A204.1 (cell line): Measurements from ENCODE around the gene IL12A.
A peak's percentile ranks its signal among the peaks of the same experiment; 100 is the strongest.

Experiments
- FAIRE-seq: peaks from 2 replicates; lab custom pipeline; 2012; peaks lifted over from hg19 to GRCh38; lab: Jason Lieb, UNC

IL12A gene

DNA sequence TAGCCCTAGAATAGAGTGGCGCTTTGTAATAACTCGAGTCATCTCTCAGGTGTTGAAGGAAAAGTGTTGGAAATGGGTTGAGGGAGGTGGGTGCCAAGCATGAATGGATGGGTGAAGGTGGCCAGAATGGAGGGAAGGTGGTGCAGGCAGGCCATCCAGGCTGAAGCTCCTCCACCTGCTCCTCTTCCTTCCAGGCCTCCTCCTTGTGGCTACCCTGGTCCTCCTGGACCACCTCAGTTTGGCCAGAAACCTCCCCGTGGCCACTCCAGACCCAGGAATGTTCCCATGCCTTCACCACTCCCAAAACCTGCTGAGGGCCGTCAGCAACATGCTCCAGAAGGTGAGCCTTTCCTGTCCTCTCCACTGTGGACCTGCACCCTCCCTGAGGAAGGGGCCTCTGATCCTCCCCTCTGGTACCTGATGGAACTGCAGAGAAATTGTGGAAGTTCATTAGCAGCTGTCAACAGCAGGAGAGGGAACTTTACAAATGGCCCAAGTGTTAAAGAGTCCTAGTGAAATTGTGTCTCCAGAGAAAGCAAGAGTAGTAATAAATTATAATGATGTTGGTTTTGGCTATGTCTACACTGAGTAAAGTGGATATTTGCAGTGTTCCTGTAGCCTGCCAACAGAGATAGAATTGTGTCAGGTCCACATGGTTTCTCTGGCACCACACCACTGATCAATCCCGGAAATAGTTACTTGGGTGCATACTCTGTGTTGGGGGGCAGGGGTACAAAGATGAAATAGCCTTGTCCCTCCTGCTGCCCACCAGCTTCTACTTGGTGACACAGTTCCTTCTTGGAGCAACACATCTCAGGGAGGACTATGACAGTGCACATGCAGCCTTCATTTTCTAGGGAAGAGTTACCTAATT, 1.6 kb downstream of the IL12A start:
- FAIRE-seq: no peak

DNA sequence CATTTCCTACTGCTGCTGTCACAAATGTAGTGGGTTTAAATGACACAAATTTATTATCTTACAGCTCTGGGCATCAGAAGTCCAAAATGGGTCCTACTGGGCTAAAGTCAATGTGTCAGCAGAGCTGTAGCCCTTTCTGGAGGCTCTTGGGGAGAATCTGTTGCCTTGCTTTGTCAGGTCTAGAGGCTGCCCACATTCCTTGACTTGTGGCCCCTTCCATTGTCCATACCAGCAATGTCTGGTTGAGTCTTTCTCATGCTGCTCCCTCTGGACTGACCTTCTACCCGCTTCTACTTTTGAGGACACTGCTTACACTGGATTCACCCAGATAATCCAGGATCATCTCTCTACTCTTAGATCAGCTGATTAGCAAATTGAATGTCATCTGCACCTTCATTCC, 3.0 kb downstream of the IL12A start:
- no peak for FAIRE-seq

DNA sequence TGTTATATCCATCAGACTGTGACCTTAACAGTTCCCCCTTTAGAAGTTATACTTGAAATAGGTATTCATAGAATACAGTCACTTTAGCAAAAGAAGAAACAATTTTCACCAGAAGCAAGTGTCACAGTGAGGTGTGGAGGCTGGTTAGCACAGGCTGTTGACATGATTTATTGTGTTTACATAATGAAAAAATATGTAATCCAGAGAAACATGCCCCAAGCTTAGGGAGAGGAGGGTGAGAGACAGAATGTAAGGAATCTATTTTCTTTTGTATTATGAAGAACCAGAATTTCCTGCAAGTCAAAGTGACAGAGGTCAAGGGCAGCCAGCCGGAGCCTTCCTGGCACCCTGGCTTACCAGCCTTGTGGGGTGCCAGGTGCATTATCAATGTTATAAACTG, 4.0 kb downstream of the IL12A start:
- FAIRE-seq: no peak

DNA sequence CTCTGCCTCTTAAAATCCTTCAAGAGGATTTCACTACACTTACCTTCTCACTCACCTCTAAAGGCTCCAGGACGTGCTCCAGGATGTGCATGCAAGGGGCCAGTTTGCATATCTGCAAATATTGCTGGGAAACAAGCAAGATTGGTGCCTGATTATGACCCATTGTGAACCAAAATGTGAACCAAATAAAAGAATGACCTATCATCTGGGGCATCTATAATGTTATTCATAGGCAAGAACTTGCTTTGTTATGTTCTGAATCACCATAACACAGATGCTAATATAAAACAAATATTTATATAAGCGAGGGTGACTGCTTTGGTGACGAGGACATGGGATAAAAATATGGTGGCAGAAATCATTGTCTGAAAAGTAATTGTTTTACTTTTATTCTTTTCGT, 5.5 kb downstream of the IL12A start:
- FAIRE-seq: no peak

DNA sequence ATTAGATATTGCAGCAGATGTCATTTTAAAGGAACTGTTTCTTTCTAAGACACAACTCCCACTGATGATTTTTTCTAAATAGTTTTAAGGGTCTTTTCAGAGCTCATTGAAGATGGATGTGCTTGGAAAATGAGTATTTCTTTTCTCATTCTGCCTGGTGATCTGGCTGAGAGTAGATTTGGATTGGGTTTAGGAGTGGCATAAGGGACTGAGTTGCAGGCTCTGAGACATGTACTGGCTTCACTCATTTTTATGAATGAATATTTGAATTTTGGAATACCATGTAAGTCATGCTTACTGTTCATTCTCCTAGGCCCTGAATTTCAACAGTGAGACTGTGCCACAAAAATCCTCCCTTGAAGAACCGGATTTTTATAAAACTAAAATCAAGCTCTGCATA, 6.5 kb downstream of the IL12A start:
- FAIRE-seq: no peak

DNA sequence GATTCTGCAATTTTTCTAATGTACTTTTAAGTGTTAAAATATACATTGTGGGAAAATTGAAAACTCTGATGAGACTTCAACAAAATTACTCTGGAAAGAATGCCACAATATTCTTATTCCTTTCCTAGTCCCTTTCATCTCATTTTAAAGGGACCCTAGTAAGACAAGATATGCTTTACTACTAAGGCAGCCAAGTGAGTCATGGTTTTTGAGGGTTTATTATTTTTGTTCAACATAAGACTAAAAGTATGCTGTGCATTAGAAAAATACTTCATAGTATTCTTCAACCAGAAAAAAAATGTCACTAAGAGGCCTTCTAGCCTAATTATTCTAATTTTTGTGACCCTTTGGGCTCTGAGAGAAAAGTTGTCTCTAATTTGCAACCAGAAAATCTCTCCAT, 7.4 kb downstream of the IL12A start:
- FAIRE-seq: no peak

DNA sequence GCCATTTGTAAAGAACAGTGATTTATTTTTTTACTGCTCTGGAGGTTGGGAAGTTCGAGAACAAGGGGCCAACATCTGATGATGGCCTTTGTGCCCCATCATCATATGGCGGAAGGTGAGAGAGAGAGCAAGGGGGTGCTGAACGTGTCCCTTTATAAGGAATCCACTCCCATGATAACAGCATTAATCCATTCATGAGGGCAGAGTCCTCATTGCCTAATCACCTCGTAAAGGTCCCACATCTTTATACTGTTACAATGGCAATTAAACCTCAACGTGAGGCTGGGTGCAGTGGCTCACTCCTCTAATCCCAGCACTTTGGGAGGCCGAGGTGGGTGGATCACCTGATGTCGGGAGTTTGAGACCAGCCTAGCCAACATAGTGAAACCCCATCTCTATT, 8.3 kb downstream of the IL12A start:
- FAIRE-seq: no peak

DNA sequence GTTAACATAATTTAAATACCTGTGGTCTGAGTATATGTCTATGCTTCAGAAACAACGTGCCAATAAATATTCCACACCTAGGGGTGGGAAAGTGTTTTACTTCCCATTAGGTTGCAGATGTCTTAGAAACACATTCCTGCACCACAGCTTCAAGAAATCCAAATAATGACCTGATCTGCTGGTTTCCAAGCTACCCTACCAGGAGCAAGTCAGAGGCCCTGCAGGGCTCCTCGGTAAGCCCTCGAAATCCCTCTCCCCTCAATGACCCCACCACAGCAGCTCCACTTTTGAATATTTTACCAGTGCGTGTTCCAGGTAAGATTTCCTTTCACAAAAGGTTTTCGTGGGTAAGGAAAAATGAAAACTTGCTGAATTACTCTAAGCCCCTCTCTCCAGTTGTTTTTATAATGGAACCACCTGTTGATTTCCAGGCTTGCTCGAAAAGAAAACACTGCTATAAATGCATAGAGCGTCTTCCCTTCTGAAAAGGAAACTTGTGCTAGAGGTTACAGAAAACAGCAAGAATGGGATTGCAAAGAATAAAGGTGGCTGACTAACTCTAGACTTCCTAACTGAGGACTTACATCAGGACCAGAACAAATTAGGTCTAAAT, 12.6 kb downstream of the IL12A start:
- FAIRE-seq: no peak

DNA sequence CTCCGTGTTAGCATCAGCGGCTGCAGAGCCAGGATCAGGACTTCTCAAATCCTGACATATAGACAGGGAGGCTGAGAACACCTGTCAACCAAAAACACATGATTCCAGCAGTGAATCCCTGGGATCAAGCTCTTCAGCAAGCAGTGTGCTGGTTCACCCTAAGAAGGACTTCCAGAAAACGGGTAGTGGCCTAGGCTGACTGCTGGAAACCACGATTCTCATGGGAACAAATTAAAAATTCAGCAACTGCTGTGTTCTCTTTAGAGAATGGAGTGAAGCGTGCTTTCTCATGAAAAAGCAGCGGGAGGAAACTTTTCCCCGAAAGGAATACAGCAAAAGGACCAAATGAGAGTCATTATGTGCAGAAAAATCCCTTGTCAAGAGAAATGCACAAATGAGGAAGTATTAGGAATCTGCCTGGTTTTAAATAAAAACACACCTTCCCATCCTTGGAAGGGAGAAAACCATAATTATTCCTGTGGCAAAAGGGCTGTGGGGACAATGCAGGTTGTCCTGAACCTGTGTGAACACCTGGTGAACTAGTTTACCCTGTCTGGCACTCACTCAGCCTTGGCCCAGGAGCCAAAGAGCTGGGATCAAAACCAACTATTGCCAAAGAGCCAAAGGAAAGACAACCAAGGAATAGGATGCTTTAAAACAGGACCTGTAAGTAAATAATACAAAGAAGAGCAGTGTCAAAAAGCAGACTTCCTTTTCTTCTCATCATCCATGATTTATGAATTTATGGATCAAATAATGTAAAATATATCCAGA, 13.4 kb downstream of the IL12A start:
- no peak for FAIRE-seq

DNA sequence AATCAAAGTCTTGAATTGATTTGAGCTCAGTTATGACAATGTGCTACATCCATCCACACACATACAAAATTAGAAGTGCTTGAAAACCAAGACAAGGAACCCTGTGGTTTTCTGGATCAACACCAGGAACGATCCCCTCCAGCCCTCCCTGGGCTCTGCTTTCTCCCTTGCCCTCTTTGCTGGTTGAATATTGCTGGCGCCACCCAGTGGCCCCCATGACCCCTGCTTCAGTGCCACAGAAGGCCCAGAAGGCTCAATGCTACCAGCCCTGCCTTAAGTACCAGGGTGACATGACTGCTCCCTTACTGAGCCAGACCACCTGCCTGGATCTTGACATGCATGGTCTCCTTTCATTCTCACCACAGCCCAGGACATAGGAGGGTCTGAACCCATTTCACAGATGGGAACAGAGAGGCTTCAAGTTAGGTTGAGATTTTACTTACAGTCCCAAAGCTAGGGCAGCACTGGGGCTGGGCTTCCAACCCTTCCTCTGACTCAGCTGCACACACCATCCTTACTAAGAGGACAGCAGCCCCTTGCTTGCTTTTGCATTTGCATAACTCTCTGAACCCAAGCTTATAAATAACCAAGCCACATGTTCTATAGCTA, 15.0 kb downstream of the IL12A start:
- FAIRE-seq: peak; percentile 51

DNA sequence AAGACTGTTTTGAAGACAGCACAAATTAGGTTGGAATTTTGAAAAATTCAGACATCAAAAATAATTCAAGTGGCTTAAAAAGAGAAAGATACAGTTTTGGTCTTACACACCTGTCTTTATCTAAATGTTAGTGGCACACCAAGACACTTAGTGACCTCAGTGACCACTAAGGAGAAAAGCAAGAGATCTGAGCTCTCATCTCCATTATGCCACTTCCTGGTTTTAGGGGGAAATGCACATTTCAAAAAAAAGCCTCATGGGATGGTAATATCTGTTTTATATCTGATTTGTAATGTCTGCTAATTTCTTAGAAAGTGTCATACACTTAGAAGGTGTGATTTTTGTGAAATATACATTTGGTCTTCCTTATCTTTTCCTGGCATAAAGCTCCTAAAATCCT, 16.4 kb downstream of the IL12A start:
- no peak for FAIRE-seq

DNA sequence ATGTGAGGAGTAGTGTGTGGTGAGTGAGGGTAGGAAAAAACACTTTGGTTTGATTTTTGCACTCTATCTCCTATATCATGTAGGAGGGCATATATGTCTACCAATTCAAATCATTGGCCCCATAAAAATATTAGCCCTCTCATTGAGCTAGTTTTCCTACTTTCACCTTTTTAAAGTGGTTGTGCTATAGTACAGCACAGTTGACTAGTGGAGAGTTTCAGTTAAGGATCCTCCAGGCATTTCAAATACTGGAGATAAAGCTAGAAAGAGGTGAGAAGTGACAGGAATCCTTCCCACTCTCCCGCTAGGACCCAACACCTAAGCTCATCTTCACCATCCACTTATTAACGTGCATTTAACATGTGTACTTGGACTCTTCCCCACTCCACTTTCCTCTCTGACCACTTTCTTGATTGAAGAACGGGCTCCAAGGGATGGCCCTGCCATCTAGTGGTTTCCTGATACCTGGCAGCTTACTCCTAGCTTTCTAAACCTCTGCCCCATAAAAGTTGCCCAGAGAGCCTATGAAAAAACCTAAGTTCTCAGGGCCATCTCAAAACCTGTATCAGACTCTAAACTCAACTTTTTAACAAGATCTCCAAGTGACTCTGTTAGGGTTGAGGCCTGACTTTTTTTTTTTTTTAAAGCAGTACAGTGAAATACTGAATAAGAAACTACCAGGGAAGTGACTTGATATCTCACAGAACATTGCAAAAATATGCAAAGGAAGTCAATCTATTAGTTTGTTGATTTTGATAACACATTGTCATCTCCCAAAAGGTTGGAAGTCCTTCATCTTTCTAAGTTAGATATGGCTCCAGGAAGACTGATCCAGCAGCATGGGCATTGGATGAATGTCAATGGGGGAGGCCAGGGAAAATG, 17.9 kb downstream of the IL12A start:
- peak; percentile 67 for FAIRE-seq

DNA sequence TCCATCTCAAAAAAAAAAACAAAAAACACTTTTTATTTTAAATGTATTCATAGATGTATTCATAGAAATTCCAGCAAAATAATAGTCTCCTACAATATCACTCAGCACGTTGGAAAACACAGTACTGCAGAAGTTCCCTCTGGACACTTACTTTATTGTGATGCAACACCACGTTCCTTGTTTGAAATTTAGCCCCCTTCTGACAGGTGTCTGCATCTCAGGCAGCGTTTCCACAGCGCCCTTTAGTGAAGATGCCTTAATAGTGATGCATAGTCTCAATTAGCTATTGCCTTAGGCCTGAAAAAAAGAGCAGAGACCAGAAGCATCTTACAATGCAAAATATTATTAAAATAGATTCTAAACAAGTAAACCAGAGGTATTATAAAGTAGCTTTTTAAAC, 20.3 kb downstream of the IL12A start:
- FAIRE-seq: no peak

DNA sequence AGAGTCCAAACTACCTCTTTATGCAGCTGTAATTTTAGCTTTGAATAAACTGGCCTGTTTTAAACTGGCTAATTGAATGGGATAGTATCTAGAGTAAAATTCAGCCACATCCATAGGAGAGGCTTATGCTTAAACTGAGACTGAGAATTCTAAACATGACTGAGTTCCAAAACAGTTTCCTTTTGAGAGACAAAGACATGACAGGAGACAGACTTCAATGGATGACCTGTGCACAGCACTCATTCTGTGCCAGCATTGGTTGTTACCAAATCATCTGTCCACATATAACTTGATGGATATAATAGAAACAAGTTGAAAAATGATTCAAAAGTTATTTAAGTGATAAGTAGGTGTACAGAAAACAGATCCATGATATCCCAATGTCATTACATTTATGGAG, 20.9 kb downstream of the IL12A start:
- no peak for FAIRE-seq

DNA sequence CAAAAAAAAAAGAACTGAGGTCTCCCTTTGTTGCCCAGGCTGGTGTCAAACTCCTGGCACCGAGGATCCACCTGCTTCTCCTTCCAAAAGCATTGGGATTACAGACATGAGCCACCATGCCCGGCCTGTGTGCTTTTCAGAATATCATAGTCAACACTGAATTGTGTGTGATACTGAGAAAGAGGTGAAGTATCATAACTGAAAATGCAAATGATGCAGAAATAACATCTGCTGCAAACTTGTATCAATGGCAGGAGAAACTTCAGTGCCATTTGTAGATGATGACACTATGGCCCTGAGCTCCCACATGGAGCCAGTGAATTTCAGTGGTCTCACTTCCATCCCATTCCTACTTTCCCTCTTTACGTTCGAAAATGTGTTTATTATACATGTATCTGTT, 21.9 kb downstream of the IL12A start:
- no peak for FAIRE-seq

DNA sequence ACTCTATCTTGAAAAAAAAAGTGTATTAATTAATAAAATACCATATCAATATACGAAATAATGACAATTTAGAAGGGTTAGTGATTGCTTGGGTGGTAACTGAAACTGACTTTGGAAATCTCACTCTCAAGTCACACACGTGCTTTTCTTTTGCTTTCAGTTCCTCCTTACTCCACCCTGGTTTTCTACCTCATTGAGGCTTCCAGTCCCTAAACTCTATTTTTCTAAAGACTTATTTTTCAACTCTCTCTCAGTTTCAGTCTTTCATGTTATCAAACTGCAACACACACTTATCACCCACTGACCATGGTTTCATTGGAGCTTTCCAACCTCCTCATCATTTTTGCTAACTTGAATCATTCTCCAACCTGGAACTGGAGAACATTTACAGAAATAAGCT, 23.5 kb downstream of the IL12A start:
- no peak for FAIRE-seq

DNA sequence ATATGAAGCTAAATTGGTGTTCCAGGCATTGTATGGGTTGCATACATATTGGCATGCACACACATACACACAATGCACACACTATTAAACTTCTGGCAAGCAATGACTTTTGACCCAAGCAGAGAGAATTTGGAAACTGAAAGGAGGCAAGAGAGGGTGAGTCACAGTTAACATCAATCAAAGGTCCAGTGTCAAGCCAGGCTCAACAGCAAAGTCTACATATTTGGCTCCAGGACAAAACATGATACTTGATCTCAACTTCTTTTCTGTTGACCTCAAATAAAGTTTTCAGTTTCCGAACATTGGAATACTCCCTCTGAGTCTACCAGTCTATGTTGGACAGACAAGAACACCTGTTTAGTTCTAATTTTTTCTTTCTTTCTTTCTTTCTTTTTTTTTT, 28.3 kb downstream of the IL12A start:
- no peak for FAIRE-seq

DNA sequence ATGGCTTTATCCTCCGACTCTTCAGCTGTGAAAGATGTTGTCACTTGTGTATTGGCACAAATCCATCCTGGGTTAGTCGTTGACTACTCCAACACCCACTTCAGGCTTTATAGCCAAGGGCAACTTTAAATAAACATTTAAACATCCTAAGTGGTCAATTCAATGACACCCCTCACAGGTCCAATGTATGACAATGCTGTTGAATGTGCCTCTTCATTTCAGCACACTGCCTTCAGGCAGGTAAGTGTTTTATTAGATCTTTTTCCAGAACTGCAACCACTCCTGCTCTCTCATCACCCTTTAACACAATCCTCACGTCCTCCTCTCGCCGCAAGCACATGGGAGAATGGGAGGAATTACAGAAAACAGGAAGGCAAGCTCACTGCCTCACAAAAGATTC, 30.3 kb downstream of the IL12A start:
- no peak for FAIRE-seq

DNA sequence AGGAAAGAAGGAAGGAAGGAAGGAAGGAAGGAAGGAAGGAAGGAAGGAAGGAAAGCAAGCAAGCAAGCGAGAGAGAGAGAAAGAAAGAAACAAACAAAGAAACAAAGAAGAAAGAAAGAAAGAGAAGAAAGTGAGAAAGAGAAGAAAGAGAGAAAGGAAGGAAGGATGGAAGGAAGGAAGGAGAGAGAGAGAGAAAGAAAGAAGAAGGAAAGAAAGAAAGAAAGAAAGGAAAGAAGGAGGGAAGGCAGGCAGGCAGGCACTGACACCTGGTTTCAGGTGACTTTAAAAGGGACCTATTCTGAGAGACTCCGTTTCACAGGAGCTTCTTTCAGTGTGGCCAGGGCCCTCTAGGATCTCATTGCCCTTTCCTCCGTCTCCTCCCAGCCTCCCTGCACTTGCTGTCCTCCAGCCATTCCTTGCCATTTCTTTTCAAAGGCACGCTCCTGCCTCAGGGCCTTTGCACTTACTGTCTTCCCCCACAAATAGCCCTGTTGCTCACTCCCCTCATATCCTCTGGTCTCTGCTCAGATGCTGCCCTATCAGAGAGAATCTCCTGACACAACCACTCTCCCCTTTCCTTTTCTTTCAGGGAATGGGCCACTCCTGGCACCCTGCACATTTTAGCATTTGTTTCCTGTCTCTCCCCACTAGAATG, 31.5 kb downstream of the IL12A start:
- no peak for FAIRE-seq

DNA sequence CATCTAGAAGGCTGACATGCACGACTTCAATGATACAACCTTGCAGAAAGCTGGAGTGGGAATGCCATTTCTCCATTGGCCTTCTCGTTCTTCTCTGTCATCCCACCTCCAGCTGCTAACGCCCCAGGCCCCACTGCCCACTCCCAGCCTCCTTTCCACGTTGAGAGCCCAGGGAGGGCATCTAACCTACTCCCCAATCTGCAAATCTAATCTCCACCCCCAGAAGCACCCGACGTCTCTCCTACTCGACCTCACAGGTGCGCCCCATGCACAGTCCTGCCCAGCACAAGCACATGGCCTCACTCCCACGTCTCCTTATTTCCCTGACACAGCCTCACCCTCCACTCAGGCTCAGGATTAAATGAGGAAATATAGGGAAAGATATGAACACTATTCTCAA, 33.4 kb downstream of the IL12A start:
- FAIRE-seq: no peak

DNA sequence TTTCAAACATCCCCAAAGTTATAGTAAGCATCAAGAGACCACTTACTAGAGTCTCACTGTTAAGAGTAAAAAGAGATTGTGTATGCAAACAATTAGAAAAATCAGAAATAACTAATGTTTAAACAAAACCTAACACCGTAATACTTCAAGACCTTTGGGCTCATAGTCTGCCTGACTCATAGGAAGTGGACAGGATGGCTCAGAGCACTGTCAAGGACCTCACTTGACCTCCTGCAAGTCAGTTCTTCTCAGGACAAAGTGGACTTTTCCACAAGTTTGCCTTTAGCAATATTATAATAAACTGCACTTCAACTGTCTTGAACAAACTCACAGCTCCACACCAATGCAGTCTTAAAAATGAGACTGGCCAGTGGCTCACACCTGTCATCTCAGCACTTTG, 34.8 kb downstream of the IL12A start:
- FAIRE-seq: no peak
